ENCODE data around the gene TMEM131. TPM values are rescaled to one million over a fixed set of nuclear protein-coding genes. Genes with fewer than 3 reads are reported as not detected.

The TMEM131 gene
- total RNA-seq, 1 donor from 2014 or later, result 16.8 TPM

GRCh38 chr2:97750017-97750416, 245.7 kb downstream of the TMEM131 start:
- no peak for TF ChIP-seq CTCF (IDR thresholded peaks at IDR 0.05; ENCODE audit: insufficient read depth, low read length, poor library complexity, severe bottlenecking)
- DNase-seq (ENCODE audit: low read depth), result no peak
- Histone ChIP-seq H3K36me3 (ENCODE audit: control insufficient read depth, insufficient read depth, low read length) (no peaks in the 10 kb centered on the region), H3K4me3 (ENCODE audit: low read depth, low read length) (no peak overlapping the region), H3K27me3 (ENCODE audit: control insufficient read depth, insufficient read depth, low read length) (no peaks in the 10 kb centered on the region)

GRCh38 chr2:97749581-97749980, 246.2 kb downstream of the TMEM131 start:
- TF ChIP-seq CTCF (IDR thresholded peaks at IDR 0.05; ENCODE audit: insufficient read depth, low read length, poor library complexity, severe bottlenecking), result no peak
- Histone ChIP-seq H3K4me3 (ENCODE audit: low read depth, low read length) (no peak overlapping the region), H3K27me3 (ENCODE audit: control insufficient read depth, insufficient read depth, low read length) (no peaks in the 10 kb centered on the region), H3K36me3 (ENCODE audit: control insufficient read depth, insufficient read depth, low read length) (no peaks in the 10 kb centered on the region)
- DNase-seq (ENCODE audit: low read depth), result no peak

- no peak for TF ChIP-seq CTCF (IDR thresholded peaks at IDR 0.05; ENCODE audit: insufficient read depth, low read length, poor library complexity, severe bottlenecking)
- Histone ChIP-seq H3K4me3 (ENCODE audit: low read depth, low read length) (no peak overlapping the region), H3K27me3 (ENCODE audit: control insufficient read depth, insufficient read depth, low read length) (no peaks in the 10 kb centered on the region), H3K36me3 (ENCODE audit: control insufficient read depth, insufficient read depth, low read length) (peaks cover 1% of the 10 kb centered on the region)
- DNase-seq (ENCODE audit: low read depth), result no peak
Observed at GRCh38 chr2:97747716-97748115, 248.0 kb downstream of the TMEM131 start.

DNA sequence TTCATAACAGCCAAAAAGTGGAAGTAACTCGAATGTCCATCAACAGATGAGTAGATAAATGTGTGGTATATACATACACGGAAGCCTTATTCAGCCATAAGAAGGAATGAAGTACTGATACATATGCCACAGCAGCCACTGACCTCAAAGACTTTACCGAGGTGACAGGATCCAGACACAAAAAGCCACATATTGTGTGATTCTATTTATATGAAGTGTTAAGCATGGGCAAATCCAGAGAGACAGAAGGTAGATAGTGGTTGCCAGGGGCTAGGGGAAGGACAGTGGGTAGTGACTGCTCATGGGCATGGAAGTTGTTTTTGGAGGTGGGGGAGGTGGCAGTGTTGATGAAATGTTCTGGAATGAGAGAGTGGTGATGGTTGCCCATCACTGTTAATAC, 248.5 kb downstream of the TMEM131 start:
- Histone ChIP-seq H3K27me3 (ENCODE audit: control insufficient read depth, insufficient read depth, low read length) (no peaks in the 10 kb centered on the region), H3K4me3 (ENCODE audit: low read depth, low read length) (no peak overlapping the region), H3K36me3 (ENCODE audit: control insufficient read depth, insufficient read depth, low read length) (peaks cover 1% of the 10 kb centered on the region)
- no peak for DNase-seq (ENCODE audit: low read depth)
- no peak for TF ChIP-seq CTCF (IDR thresholded peaks at IDR 0.05; ENCODE audit: insufficient read depth, low read length, poor library complexity, severe bottlenecking)

DNA sequence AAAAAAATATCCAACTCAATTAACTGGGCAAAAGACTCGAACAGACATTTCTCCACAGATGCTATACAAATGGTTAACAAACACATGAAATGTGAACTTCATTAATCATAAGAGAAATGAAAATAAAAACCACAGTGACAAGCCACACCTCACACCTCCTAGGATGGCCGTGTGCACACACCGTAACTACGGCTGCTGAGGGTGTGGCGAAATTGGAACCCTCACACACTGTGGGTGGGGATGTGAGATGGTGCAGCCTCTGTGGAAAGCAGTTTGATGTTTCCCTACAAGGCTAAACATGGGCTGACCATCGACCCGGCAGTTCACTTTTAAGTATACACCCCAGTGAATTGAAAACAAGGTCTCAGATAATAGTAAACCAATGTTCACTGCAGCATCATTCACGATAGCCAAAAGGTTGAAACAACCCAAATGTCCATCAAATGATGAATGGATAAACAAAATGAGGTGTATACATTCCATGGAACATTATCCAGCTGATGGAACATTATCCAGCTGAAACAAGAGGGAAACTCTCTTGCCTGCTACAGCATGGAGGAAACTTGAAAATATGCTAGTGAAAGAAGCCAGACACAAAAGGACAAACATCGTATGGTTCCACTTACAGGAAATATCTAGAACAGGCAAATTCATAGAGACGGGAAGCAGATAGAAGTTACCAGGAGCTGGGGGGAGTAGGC, 250.1 kb downstream of the TMEM131 start:
- Histone ChIP-seq H3K36me3 (ENCODE audit: control insufficient read depth, insufficient read depth, low read length) (peaks cover 1% of the 10 kb centered on the region), H3K27me3 (ENCODE audit: control insufficient read depth, insufficient read depth, low read length) (no peaks in the 10 kb centered on the region), H3K4me3 (ENCODE audit: low read depth, low read length) (no peak overlapping the region)
- DNase-seq (ENCODE audit: low read depth), result no peak
- TF ChIP-seq CTCF (IDR thresholded peaks at IDR 0.05; ENCODE audit: insufficient read depth, low read length, poor library complexity, severe bottlenecking), result no peak

DNA sequence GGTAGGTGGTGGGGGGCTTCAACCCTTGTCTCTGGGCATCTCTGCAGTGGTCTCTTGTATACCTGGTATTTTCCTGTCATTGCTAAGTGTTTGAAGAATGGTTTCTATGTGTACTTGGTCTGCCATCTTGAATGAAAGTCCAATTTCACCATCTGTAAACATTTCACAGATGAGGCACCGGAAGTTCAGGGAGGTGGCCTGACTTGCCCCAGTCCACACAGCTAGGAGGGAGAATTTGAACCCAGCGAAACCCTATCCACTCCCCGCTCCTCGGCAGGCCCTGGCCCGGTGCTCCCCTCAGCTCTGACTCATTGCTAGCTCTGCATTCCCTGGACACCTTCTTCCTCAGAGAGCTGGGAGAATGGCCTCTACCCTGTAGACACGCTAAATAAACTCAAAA, 251.8 kb downstream of the TMEM131 start:
- H3K27me3 ChIP-seq (ENCODE audit: control insufficient read depth, insufficient read depth, low read length), result no peaks in the 10 kb centered on the region
- H3K36me3 ChIP-seq (ENCODE audit: control insufficient read depth, insufficient read depth, low read length), result peaks cover 1% of the 10 kb centered on the region
- TF ChIP-seq CTCF (IDR thresholded peaks at IDR 0.05; ENCODE audit: insufficient read depth, low read length, poor library complexity, severe bottlenecking), result no peak
- no peak for DNase-seq (ENCODE audit: low read depth)
- H3K4me3 ChIP-seq (ENCODE audit: low read depth, low read length), result no peak overlapping the region
